H9 (cell line): ENCODE measurements around the gene AWAT2. TPM values are rescaled to one million over a fixed set of nuclear protein-coding genes. Genes with fewer than 3 reads are reported as not detected.

Source experiments
- DNase-seq: peaks from one replicate; pipeline ENCODE4 v3.0.0-alpha.2; 2017
- H2AFZ ChIP-seq: one replicate; pipeline ENCODE4 v1.6.1; 2013; ENCODE audit warnings: mild to moderate bottlenecking, low read length, control low read depth, moderate library complexity
- H2AK5ac ChIP-seq: 2 replicates; pipeline ENCODE4 v1.6.1; 2013; ENCODE audit warnings: low read length, control low read depth, mixed read lengths; ENCODE audit not compliant: insufficient read length
- H2BK120ac ChIP-seq: one replicate; pipeline ENCODE4 v1.6.1; 2013; ENCODE audit warnings: low read depth, mild to moderate bottlenecking, low read length, control low read depth, inconsistent platforms; ENCODE audit not compliant: poor library complexity, severe bottlenecking
- H2BK12ac ChIP-seq: 2 replicates; pipeline ENCODE4 v1.6.1; 2013; ENCODE audit warnings: low read length, control low read depth, mixed read lengths, low read depth; ENCODE audit not compliant: insufficient read length
- H2BK15ac ChIP-seq: 2 replicates; pipeline ENCODE4 v1.6.1; 2013; ENCODE audit warnings: low read depth, low read length, control low read depth
- H2BK20ac ChIP-seq: one replicate; pipeline ENCODE4 v1.6.1; 2013; ENCODE audit warnings: low read depth, mild to moderate bottlenecking, low read length, control low read depth, inconsistent platforms; ENCODE audit not compliant: poor library complexity, severe bottlenecking
- H2BK5ac ChIP-seq: 2 replicates; pipeline ENCODE4 v1.6.1; 2013; ENCODE audit warnings: low read length, control low read depth, mixed read lengths; ENCODE audit not compliant: insufficient read length
- H3K14ac ChIP-seq: 2 replicates; pipeline ENCODE4 v1.6.1; 2013; ENCODE audit warnings: low read length, control low read depth; ENCODE audit not compliant: insufficient read depth
- H3K18ac ChIP-seq: 2 replicates; pipeline ENCODE4 v1.6.1; 2013; ENCODE audit warnings: low read depth, mild to moderate bottlenecking, mixed read lengths, low read length, control low read depth; ENCODE audit not compliant: insufficient read length
- H3K23ac ChIP-seq: 2 replicates; pipeline ENCODE4 v1.6.1; 2013; ENCODE audit warnings: low read length, control low read depth, mixed read lengths, low read depth; ENCODE audit not compliant: insufficient read length
- H3K23me2 ChIP-seq: 2 replicates; pipeline ENCODE4 v1.6.1; 2013; ENCODE audit warnings: low read depth, mild to moderate bottlenecking, mixed read lengths, low read length, control low read depth; ENCODE audit not compliant: insufficient read length, poor library complexity, severe bottlenecking
- H3K27ac ChIP-seq: 2 replicates; pipeline ENCODE4 v1.5.1; 2013; ENCODE audit warnings: low read length, control low read depth, mixed read lengths, low read depth; ENCODE audit not compliant: insufficient read length
- H3K27me3 ChIP-seq: 2 replicates; pipeline ENCODE4 v1.6.1; 2013; ENCODE audit warnings: low read length, control low read depth, inconsistent platforms; ENCODE audit not compliant: insufficient read depth
- H3K4ac ChIP-seq: 2 replicates; pipeline ENCODE4 v1.6.1; 2013; ENCODE audit warnings: low read depth, mild to moderate bottlenecking, control low read depth, inconsistent platforms, low read length, moderate library complexity
- H3K4me1 ChIP-seq: 2 replicates; pipeline ENCODE4 v1.6.1; 2013; ENCODE audit warnings: low read length, control low read depth, inconsistent platforms; ENCODE audit not compliant: insufficient read depth
- H3K4me2 ChIP-seq: 2 replicates; pipeline ENCODE4 v1.6.1; 2013; ENCODE audit warnings: low read length, control low read depth, mixed read lengths; ENCODE audit not compliant: insufficient read length, insufficient read depth
- H3K56ac ChIP-seq: 2 replicates; pipeline ENCODE4 v1.6.1; 2013; ENCODE audit warnings: low read depth, mild to moderate bottlenecking, mixed read lengths, low read length, control low read depth; ENCODE audit not compliant: insufficient read length
- H3K79me1 ChIP-seq: 2 replicates; pipeline ENCODE4 v1.6.1; 2013; ENCODE audit warnings: low read depth, mild to moderate bottlenecking, moderate library complexity, low read length, control low read depth, inconsistent platforms; ENCODE audit not compliant: insufficient read depth, poor library complexity, severe bottlenecking
- H3K79me2 ChIP-seq: 2 replicates; pipeline ENCODE4 v1.6.1; 2013; ENCODE audit warnings: low read length, control low read depth, inconsistent platforms; ENCODE audit not compliant: insufficient read depth
- H3K9ac ChIP-seq: 2 replicates; pipeline ENCODE4 v1.6.1; 2013; ENCODE audit warnings: low read length, control low read depth, mixed read lengths; ENCODE audit not compliant: insufficient read length; ENCODE audit errors: extremely low read depth
- H3K9me3 ChIP-seq: one replicate; pipeline ENCODE4 v1.6.1; 2013; ENCODE audit warnings: low read depth, low read length, inconsistent platforms; ENCODE audit not compliant: control insufficient read depth
- H3T11ph ChIP-seq: one replicate; pipeline ENCODE4 v1.6.1; 2013; ENCODE audit warnings: mild to moderate bottlenecking, low read length, control low read depth, inconsistent platforms
- H4K20me1 ChIP-seq: one replicate; pipeline ENCODE4 v1.6.1; 2013; ENCODE audit not compliant: control insufficient read depth, insufficient read length, insufficient read depth
- H4K5ac ChIP-seq: 2 replicates; pipeline ENCODE4 v1.6.1; 2013; ENCODE audit warnings: low read depth, mild to moderate bottlenecking, mixed read lengths, low read length, control low read depth; ENCODE audit not compliant: insufficient read length
- H4K8ac ChIP-seq: replicated peaks from 2 replicates; pipeline ENCODE4 v1.6.1; 2013; ENCODE audit warnings: low read length, control low read depth, mixed read lengths, low read depth; ENCODE audit not compliant: insufficient read length
- H4K91ac ChIP-seq: 2 replicates; pipeline ENCODE4 v1.6.1; 2013; ENCODE audit warnings: low read depth, mild to moderate bottlenecking, moderate library complexity, mixed read lengths, low read length, control low read depth; ENCODE audit not compliant: insufficient read length
- H3K27ac Mint-ChIP-seq, 3 experiments: 2 replicates in 2 of 3; 3 replicates in 1 of 3; pipeline ENCODE4 v1.8.0; 2020 to 2021; ENCODE audit warnings: mixed read lengths in 3 of 3, mild to moderate bottlenecking in 1 of 3, moderate library complexity in 1 of 3
- H3K27me3 Mint-ChIP-seq: 2 replicates; pipeline ENCODE4 v1.8.0; 2021; ENCODE audit warnings: low read depth, mild to moderate bottlenecking, moderate library complexity, mixed read lengths
- H3K36me3 Mint-ChIP-seq, 3 experiments: 2 replicates in 2 of 3; 3 replicates in 1 of 3; pipeline ENCODE4 v1.8.0; 2020 to 2021; ENCODE audit warnings: low read depth in 3 of 3, mixed read lengths in 3 of 3; ENCODE audit not compliant: insufficient read depth in 1 of 3
- H3K4me1 Mint-ChIP-seq, 2 experiments: 2 replicates each; pipeline ENCODE4 v1.8.0; 2020; ENCODE audit warnings: mixed read lengths in 2 of 2
- H3K4me3 Mint-ChIP-seq, 2 experiments: 2 replicates in 1 of 2; 3 replicates in 1 of 2; pipeline ENCODE4 v1.8.0; 2020 to 2021; ENCODE audit warnings: mild to moderate bottlenecking in 2 of 2, mixed read lengths in 2 of 2, moderate library complexity in 1 of 2
- H3K9me3 Mint-ChIP-seq, 2 experiments: 2 replicates in 1 of 2; 3 replicates in 1 of 2; pipeline ENCODE4 v1.8.0; 2020; ENCODE audit warnings: mild to moderate bottlenecking in 2 of 2, mixed read lengths in 2 of 2, moderate library complexity in 1 of 2
- CTCF ChIP-seq: fragments of 200-600 bp; sonication (generic); conservative IDR thresholded peaks from 3 replicates; pipeline ENCODE4 v1.8.0; 2021; ENCODE audit warnings: antibody characterized with exemption, mild to moderate bottlenecking
- WGBS: extraction: QIAGEN DNeasy Blood & Tissue Kit; methylation state at CpG from one replicate; pipeline ENCODE4 v1.1.7; 2013; ENCODE audit warnings: missing lambda C conversion rate, low lambda C conversion rate, mixed read lengths; ENCODE audit not compliant: insufficient read length; ENCODE audit errors: extremely low coverage; 5-methylcytosine and 5-hydroxymethylcytosine counted together
- total RNA-seq: library from RNA; stranded (reverse); gene quantifications from 2 replicates; pipeline ENCODE4 v1.2.1, GENCODE V29; 2021

Gene AWAT2
- total RNA-seq, 1 experiment from 2014 or later = not detected

- Histone ChIP-seq H3K23ac (no peak overlapping the region), H3K79me1 (no peaks in the 10 kb centered on the region)
- TF ChIP-seq CTCF = no peak
Measured at GRCh38 chrX:70087857-70088630, 38.3 kb upstream of the AWAT2 start.

More at GRCh38 chrX:70087857-70088630, 38.3 kb upstream of the AWAT2 start:
- Histone ChIP-seq H3K79me2 (no peaks in the 10 kb centered on the region), H2BK15ac (no peak overlapping the region), H4K8ac (no peak overlapping the region), H2AK5ac (no peak overlapping the region), H4K5ac (no peak overlapping the region), H3K27ac (no peak overlapping the region), H3K27me3 (no peaks in the 10 kb centered on the region), H3K9me3 (peaks cover 61% of the 10 kb centered on the region), H3K18ac (no peak overlapping the region), H2AFZ (no peak overlapping the region), H2BK5ac (no peak overlapping the region), H3K9ac (no peak overlapping the region), H2BK120ac (no peak overlapping the region), H2BK12ac (no peak overlapping the region), H3K4me1 (no peaks in the 10 kb centered on the region), H4K20me1 (no peaks in the 10 kb centered on the region), H3K4me2 (no peak overlapping the region), H4K91ac (no peak overlapping the region), H3K23me2 (no peaks in the 10 kb centered on the region), H3K56ac (no peak overlapping the region), H3K14ac (no peak overlapping the region), H3T11ph (no peak overlapping the region), H2BK20ac (no peak overlapping the region), H3K4ac (no peak overlapping the region)
- Mint-ChIP-seq H3K9me3 (peaks cover 68 to 70% of the 10 kb centered on the region in 2 experiments), H3K27ac (no peak overlapping the region), H3K4me1 (peaks cover 7 to 16% of the 10 kb centered on the region in 2 experiments), H3K36me3 (no peaks in the 10 kb centered on the region; a peak in 3 of 7 replicates), H3K4me3 (no peak overlapping the region), H3K27me3 (peaks cover 10% of the 10 kb centered on the region)
- no peak for DNase-seq
- no CpG with 5 or more reads among the region's 11 CpGs for WGBS
